ENCODE data around the gene ABCA2. TPM values are rescaled to one million over a fixed set of nuclear protein-coding genes. Genes with fewer than 3 reads are reported as not detected.
A peak's percentile ranks its signal among the peaks of the same experiment; 100 is the strongest.

Gene ABCA2
- total and polyA plus RNA-seq, 9 of the 15 experiments (the other 6 are each of a cell fraction or from before 2014, with no cell fraction given), result 0.69 to 16.3 (median 6.1) TPM; not detected in 2

- TF ChIP-seq SRF (CRISPR knock-in tag; IDR thresholded peaks at IDR 0.05) (peak in 1 of 2 experiments; percentile 84; a peak in 2 of 4 replicates), ETS2 (tag; IDR thresholded peaks at IDR 0.05; ENCODE audit: borderline replicate concordance, poor library complexity, severe bottlenecking) (peak; percentile 88), HEY1 (CRISPR knock-in tag; IDR thresholded peaks at IDR 0.05; ENCODE audit: borderline replicate concordance) (peak; percentile 93; the same call in 1 of the 2 replicates), ZNF324 (CRISPR knock-in tag; IDR thresholded peaks at IDR 0.05) (peak; percentile 94), PHF8 (IDR thresholded peaks at IDR 0.05; ENCODE audit: borderline replicate concordance, low read length) (no peak), OTX1 (CRISPR knock-in tag; IDR thresholded peaks at IDR 0.05) (peak; percentile 99), MYNN (IDR thresholded peaks at IDR 0.05) (no peak), MYNN (CRISPR knock-in tag; IDR thresholded peaks at IDR 0.05) (no peak), LCOR (CRISPR knock-in tag; IDR thresholded peaks at IDR 0.05) (0 out of 2 replicates have a peak, but pooled peaks have one; percentile 67), ZNF197 (CRISPR knock-in tag; IDR thresholded peaks at IDR 0.05; ENCODE audit: low read depth) (peak; percentile 99), CTBP1 (IDR thresholded peaks at IDR 0.05; ENCODE audit: borderline replicate concordance) (no peak), SETDB1 (IDR thresholded peaks at IDR 0.05; ENCODE audit: low read length) (no peak), CHAMP1 (IDR thresholded peaks at IDR 0.05) (no peak), ZNF589 (CRISPR knock-in tag; IDR thresholded peaks at IDR 0.05; ENCODE audit: low read depth) (peak; percentile 100), KDM4B (IDR thresholded peaks at IDR 0.05; ENCODE audit: borderline replicate concordance in 2 of 2, low read depth in 1 of 2) (no peak), CUX1 (CRISPR knock-in tag; IDR thresholded peaks at IDR 0.05) (peak; percentile 99), ZNF133 (CRISPR knock-in tag; IDR thresholded peaks at IDR 0.05) (peak; percentile 97), U2AF2 (optimal IDR thresholded peaks at IDR 0.05; ENCODE audit: low read depth, low read length) (no peak), ZNF3 (CRISPR knock-in tag; IDR thresholded peaks at IDR 0.05) (peak; percentile 57; the same call in 1 of the 2 replicates), CBFA2T2 (conservative IDR thresholded peaks at IDR 0.05) (no peak), ZNF785 (CRISPR knock-in tag; IDR thresholded peaks at IDR 0.05) (peak; percentile 90), ZKSCAN3 (CRISPR knock-in tag; IDR thresholded peaks at IDR 0.05) (peak; percentile 89), GTF2F1 (IDR thresholded peaks at IDR 0.05; ENCODE audit: low read depth, low read length) (no peak)
These were observed 46.7 kb upstream of the ABCA2 start (continued) for GRCh38 chr9:137074657-137075274.
